PC-9 (cell line): Measurements from ENCODE around the gene NAGPA.

Experiments used
- EZH2 ChIP-seq: fragments of 200-600 bp; sonication (generic); IDR thresholded peaks from 2 replicates; pipeline ENCODE4 v1.8.0; 2017; ENCODE audit warnings: antibody characterized with exemption, low read depth
- TF ChIP-seq, protein P1 (sequence below): fragments of 200-600 bp; sonication (generic); conservative IDR thresholded peaks from 2 replicates; pipeline ENCODE4 v1.6.1; 2017; ENCODE audit warnings: mixed run types, antibody characterized with exemption, mild to moderate bottlenecking, moderate library complexity

DNA sequence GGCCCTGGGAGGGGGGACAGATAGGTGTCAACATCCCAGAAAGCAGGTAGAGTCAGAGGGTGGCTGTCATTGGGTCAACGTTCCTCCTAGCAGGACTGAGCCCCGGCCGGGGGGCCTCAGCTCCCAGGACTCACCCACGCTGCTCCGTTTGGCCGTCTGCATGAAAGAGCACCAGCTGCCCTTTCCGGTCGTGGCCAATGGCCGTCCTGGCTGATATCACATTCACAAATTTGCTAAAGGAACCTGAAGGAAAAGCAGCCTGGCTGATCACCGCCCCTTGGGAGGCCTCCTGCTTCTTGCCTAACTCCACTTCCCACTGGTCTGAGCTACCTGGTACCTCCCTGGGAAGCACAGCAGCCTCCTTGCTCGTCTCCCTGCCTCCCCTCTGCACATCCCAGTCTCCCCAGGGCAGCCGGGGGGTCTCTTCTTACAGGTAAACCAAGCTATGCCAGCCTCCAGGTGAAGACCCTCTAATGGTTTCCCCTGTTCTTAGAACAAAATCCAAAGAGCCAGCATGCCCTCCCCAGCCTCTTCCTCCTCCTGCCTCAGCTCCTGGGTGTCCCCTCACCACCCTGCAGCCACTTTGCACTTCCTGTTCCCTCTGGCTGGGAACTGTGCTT lies 3.4 kb downstream of the NAGPA start:
- TF ChIP-seq, protein P1, sequence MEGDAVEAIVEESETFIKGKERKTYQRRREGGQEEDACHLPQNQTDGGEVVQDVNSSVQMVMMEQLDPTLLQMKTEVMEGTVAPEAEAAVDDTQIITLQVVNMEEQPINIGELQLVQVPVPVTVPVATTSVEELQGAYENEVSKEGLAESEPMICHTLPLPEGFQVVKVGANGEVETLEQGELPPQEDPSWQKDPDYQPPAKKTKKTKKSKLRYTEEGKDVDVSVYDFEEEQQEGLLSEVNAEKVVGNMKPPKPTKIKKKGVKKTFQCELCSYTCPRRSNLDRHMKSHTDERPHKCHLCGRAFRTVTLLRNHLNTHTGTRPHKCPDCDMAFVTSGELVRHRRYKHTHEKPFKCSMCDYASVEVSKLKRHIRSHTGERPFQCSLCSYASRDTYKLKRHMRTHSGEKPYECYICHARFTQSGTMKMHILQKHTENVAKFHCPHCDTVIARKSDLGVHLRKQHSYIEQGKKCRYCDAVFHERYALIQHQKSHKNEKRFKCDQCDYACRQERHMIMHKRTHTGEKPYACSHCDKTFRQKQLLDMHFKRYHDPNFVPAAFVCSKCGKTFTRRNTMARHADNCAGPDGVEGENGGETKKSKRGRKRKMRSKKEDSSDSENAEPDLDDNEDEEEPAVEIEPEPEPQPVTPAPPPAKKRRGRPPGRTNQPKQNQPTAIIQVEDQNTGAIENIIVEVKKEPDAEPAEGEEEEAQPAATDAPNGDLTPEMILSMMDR = no peak
- TF ChIP-seq EZH2 = no peak
